ENCODE measurements around the gene PSPH. TPM values are rescaled to one million over a fixed set of nuclear protein-coding genes. Genes with fewer than 3 reads are reported as not detected.
"Not testable (repeated sequence)": the region's sequence is repeated elsewhere in the genome, so short reads cannot be mapped to it uniquely, and the experiment has no call there.

PSPH gene
- 80.4 TPM for polyA plus RNA-seq (2013, experiment 1 of 2; ENCODE audit: insufficient read length)
- polyA plus RNA-seq (2013, experiment 2 of 2; ENCODE audit: insufficient read length) = 77.8 TPM

DNA sequence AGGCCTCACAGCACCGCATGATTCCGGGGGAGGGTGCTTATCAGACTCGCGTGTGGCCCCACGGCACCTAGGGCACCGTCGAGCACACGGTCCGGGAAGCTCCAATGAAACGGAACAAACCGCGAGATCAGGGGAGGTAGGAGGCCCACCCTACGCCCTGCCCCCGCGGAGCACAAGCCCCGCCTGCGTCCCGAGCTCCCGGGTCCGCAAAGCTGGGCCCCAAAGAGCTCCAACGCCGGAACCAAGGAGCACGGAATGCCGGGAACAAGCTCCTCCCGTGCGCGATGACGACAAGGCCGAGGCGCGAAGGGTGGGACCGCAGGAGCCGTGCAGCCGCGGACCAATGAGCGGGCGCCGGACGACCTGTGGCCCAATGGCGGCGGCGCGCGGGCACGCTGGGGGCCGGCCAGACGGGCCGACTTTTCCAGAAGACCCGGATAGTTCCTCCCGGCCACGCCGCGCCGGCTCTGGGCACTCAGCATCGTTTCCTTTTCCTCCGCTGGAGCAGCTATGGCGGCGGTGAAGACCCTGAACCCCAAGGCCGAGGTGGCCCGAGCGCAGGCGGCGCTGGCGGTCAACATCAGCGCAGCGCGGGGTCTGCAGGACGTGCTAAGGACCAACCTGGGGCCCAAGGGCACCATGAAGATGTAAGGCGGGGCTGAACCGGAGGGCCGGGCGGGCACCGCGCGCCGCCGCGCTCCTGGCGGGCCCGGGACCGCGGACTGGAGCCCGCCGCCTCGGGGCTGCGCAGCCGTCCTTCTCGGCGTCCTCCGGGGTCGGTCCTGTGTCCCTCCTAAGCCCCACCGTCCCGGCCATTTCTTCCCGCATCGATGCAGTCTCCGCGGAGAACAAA, at the start of gene PSPH, which contains the start of gene CCT6A:
Gene PSPH, minus strand, starts transcription at position 106 of the 853 bp plus-strand sequence. CDS start 30,232 bp downstream, outside the sequence.
Gene CCT6A, plus strand, starts transcription at position 427 of the 853 bp plus-strand sequence. Its CDS starts 84 bp downstream, at position 511.
- DNase-seq = peak; percentile 99

DNA sequence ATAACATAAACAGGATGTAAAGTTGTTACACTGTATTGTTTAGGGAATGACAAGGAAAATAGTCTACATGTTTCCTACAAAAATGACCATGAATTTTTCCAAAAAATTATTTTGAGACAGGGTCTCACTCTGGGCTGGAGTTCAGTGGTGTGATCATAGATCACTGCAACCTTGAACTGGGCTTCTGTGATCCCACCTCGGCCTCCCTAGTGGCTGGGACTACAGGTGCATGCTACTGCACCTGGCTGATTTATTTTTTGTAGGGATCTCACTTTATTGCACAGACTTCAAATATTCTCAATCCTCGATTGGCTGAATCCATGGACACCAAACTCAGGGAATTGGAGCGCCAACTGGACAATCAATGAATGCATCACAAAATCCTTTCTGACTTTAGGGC, 48.4 kb upstream of the PSPH start:
- DNase-seq = no peak

DNA sequence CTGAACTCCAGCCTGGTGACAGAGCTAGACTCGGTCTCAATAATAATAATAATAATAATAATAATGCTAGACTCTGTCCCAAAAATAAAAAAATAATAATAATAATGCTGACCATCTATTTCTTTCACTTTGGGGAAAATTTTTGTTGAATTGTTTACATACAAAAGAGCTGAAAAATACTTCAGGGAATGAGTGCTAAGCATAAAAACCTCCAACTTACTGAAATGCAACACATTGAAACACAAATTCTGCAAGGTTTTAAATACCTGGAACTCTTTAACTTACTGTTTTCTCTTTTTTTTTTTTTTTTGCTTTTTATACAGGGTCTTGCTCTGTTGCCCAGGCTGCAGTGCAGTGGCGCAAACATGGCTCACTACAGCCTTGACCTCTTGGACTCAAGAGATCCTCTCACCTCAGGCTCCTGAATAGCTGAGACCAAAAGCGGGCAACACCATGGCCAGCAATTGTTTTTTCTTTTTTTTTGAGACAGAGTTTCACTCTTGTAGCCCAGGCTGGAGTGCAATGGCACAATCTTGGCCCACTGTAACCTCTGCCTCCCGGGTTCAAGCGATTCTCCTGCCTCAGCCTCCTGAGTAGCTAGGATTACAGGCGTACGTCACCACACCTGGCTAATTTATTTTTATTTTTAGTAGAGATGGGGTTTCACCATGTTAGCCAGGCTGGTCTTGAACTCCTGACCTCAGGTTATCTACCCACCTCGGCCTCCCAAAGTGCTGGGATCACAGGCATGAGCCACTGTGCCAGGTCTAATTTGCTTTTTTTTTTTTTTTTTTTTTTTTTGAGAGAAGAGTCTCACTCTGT, 47.2 kb upstream of the PSPH start:
- DNase-seq = not testable (repeated sequence)

DNA sequence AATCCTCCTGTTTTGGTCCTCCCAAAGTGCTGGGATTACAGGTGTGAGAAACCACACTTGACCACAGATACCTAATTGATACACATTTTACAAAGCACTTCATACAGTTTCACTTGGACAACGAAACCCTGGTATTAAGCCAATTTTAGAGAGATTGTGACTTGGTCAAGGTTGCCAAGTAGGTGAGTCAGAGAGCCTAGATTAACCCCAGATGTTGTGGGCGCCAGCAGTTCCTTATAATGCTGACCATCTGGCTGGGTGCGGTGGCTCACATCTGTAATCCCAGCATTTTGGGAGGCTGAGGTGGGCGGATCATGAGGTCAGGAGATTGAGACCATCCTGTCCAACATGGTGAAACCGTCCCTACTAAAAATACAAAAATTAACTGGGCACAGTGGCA, 46.5 kb upstream of the PSPH start:
- DNase-seq = peak; percentile 78

DNA sequence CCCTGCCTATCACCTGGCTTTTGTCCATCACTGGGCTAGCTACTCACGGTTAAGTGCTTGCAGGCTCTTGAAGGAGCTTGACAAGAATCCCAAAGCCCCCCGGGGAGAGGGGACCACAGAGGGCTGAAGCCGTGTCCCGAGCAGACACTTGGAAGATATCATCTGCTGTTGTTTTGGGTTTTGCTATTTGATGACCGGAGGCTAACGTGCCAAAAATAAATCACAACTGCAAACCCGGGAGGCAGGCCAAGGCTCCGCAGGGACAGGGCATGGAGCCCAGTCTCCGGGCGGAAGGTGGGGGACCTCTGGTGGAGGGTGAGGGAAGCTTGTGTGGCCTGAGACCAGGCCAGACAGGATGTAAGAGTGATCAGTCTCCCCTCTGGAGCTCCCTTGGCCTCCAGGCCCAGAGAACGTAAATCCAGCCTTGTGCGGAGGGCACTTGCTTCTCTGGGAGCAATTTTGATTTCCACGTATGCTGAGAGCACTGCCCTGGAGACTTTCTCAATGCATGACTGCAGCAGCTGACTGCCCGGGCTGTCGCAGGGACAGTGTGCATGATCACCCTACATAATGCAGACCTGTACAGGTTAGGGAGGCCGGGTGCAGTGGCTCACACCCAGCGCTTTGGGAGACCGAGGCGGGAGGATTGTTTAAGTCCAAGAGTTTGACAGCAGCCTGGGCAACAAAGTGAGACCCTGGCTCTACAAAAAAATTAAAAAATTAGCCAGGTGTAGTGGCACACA, 41.7 kb upstream of the PSPH start, which contains the start of gene PHKG1:
Gene PHKG1, minus strand, starts transcription at position 164 of the 743 bp plus-strand sequence. CDS start 4,011 bp downstream, outside the sequence.
- DNase-seq = peak; percentile 83

DNA sequence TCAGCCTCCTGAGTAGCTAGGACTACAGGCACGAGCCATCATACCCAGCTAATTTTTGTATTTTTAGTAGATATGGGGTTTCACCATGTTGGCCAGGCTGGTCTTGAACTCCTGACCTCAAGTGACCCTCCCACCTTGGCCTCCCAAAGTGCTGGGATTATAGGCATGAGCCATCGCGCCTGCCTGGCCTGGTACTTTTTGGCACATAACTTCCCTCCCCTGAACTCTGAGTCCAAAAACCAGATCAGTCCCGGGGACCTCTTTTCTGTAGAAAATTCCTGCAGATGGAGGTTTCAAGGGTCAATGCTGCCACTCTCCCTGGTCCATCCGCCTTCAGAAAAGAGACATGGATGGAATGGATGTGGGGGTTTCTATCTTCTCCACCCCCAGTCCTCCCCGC, 41.1 kb upstream of the PSPH start:
- DNase-seq = not testable (repeated sequence)

DNA sequence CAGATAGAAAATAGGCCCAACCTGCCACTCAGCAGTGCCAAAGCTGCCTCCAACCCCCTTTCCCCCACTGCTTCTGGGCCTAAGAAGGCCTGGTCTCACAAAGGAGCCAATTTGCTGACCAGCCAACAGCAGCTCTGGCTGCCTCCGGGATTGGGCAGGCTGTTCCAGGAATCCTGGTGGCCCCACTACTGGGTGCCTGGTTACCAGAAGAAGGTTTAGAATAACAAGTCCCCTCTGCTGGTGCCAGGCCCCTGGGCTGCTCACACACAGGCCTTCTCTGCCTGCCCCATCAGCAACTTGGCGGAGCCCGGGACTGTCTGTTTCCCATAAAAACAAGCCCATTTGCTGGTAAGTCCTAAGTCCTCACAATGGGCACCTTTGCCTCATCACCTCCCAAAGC, 40.3 kb upstream of the PSPH start:
- no peak for DNase-seq

DNA sequence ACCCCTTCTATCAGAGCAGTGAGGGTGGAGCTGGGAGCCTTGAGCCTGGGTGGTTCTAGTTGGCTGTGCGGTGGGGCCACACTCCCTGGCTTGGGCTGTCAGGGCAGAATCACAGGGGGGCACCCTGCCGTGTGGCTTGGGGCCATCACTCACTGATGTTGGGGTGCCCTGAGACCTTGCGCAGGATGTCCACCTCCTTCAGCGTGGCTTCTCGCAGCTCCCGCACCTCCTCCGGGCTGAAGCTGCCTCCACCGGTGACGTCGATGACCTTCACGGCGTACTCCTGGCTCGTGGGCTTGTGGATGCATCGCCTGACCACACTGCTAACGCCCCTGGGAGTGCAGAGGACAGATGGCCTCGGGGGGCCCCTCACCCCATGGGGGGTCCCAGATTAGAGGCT, 36.2 kb upstream of the PSPH start:
- DNase-seq = no peak

DNA sequence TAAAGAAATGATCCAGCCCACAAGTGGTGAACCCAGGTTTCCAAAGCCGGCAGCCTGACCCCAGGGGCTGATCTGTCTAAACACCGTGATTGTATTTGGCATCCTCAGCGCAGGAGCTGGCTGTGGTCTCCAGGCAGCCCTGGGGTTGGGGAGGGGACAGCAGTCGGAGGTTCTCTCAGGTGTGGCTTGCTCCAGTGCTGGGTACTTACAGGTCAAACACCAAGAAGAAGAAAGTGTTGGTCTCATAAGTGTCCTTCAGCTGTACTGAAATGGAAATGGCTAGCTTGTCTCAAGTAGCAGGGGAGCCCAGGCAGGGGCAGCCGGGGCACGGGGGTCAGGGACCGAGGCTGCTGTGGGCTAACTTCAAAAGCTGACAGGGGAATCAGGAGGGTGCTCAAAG, 35.5 kb upstream of the PSPH start:
- no peak for DNase-seq

DNA sequence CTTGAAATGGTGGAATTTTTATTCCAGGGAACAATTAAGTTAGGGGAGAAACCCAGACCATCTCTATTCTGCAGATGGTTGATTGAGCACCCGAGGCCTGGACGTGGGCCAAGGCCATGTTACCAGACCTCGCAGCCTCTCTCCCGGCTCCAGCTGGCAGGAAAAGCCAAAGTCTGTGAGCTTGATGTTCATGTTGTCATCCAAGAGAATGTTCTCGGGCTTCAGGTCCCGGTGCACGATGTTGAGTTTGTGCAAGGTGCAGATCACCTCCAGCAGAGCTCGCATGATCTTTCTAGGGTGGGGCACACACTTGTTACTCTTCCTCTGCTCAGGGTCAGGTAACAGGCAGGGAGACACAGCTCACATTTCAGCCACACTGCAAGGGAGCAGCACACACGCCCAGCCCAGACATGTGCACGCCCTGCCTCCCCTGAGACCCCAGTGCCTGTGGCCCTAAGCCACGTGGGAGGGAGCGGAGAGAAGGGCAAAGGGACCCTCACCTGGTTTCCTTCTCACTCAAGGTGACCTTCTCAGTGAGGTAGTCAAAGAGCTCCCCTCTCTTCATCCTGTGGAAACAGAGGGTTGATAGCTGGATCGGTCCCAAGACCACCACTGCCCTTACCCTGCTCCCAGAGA, 32.0 kb upstream of the PSPH start:
- no peak for DNase-seq

DNA sequence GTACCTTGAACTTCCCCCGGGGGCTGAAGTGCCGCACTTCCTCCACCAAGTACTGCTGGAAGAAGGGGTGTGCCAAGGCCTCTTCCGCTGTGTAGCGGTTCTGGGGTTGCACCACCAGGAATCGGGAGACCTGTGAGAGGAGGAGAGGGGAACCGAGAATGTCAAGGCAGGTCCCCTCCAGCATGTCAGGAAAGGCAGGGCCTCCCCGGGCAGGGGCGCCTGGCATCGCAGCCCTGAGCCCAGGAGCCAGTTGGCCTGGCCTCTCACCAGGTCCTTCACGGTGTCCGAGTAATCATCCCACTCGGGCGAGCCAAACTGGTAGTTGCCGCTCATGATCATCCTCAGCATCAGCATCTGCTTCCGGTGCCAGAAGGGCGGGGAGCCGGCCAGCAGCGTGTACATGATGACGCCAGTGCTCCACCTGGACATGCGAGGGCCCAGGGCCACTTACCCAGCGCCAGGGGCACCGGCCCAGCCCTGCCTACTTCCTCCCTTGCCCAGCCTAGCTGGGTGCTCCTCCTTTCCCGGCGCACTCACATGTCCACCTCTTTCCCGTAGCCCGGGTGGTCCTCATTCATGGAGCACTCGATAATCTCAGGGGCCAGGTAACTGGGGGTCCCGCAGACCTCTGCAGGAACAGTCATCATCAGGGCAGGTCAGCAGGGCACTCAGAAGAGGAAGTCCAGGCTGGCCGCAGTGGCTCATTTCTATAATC, 30.5 kb upstream of the PSPH start:
- no peak for DNase-seq

DNA sequence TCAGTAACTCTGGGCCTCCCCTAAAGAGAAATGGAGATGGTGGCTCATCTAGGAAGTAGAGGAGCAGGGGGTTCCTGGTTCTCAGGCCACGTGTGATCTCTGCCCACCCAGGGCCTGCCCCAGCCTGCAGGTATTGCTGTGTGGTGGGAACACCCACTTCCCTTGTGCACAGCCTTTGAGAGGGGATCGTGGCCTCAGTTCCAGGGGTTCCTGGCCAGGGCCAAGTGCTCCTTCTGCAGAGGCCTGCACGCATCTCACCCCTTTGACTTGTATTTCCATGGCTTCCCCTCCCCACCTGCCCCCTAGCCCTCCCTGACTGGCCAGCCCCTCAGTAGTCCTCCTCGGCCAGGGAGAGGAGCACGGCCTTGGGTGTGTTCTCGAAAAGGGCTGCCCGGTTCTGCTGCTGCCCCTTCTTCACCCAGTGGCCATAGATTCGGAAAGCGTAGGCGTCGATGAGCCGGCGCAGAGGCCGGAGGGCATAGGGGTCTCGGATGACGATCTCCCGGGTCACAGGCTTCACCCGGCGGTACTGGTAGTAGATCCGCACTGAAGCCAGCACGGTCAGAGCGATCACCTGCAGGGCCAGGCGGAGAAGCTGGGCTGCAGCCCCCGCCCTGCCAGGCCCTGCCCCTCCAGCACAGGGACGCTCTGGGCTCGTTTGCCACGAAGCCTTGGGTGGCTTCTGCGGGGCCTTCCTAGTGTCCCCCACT, 29.6 kb upstream of the PSPH start:
- not testable (repeated sequence) for DNase-seq

DNA sequence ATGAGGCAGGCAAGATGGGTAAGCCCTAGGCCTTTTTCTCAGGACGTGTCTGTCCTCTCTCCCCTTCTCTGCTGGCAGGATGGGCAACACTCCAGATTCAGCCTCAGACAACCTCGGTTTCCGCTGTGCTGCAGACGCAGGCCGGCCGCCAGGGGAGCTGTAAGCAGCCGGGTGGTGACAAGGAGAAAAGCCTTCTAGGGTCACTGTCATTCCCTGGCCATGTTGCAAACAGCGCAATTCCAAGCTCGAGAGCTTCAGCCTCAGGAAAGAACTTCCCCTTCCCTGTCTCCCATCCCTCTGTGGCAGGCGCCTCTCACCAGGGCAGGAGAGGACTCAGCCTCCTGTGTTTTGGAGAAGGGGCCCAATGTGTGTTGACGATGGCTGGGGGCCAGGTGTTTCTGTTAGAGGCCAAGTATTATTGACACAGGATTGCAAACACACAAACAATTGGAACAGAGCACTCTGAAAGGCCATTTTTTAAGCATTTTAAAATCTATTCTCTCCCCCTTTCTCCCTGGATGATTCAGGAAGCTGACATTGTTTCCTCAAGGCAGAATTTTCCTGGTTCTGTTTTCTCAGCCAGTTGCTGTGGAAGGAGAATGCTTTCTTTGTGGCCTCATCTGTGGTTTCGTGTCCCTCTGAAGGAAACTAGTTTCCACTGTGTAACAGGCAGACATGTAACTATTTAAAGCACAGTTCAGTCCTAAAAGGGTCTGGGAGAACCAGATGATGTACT, 28.4 kb upstream of the PSPH start:
- peak; percentile 34 for DNase-seq

DNA sequence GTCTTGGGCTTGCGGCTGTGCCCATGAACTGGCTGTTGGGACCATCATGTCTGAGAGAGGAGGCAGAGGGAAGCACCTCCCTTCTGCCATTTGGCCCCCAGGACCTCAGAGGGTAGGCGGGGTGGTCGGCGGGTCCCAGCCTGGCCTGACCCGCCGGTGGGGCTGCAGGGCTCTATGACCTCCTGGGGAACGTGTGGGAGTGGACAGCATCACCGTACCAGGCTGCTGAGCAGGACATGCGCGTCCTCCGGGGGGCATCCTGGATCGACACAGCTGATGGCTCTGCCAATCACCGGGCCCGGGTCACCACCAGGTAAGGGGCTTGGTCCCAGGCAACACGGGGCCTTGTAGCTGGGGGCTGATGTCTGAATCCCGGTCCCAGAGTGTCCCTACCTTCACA, 27.0 kb upstream of the PSPH start:
- no peak for DNase-seq

DNA sequence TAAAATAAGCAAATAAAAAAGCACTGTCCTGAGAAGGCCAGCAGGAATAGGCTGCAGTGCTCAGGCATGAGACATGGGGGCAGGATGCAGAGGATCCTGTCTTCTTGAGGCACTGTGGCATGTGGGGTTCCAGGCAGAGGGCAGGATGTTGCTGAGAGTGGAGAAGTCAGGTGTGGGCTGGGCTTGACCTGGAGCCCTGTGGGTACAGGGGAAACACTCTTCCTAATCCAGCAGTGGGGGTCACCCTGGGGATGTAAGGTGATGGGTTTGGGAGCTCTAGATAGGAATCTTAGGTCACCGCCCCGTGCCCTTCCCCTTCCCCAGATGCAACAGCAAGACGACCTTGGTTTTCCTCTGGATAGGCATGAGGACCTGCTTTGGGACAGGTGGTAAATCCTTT, 26.4 kb upstream of the PSPH start:
- DNase-seq = no peak

DNA sequence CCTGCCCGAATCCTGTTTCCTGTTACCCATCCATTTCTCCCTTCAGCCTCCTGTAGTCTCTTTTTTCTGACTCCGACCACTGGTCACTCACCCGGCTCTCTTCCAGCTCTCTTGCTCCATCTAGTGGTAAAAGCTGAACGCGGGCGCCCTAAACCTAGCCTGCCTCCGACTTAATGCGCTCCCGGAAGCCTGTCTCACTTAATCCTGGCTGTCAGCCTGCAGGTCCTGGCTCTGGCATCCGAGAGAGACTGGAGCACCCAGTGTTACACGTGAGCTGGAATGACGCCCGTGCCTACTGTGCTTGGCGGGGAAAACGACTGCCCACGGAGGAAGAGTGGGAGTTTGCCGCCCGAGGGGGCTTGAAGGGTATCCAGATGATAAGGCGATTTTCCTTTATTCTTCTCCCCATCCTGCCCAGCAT, 23.1 kb upstream of the PSPH start:
- DNase-seq = peak; percentile 77

DNA sequence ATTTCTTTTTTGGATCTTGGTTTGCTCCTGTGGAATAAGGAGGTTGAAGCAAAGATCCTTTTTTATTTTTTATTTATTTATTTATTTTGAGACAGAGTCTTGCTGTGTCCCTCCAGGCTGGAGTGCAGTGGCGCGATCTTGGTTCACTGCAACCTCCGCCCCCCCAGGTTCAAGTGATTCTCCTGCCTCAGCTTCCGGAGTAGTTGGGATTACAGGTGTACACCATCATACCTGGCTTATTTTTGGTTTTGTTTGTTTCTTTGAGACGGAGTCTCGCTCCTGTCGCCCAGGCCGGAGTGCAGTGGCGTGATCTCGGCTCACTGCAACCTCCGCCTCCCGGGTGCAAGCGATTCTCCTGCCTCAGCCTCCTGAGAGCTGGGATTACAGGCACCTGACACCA, 15.1 kb upstream of the PSPH start:
- not testable (repeated sequence) for DNase-seq

DNA sequence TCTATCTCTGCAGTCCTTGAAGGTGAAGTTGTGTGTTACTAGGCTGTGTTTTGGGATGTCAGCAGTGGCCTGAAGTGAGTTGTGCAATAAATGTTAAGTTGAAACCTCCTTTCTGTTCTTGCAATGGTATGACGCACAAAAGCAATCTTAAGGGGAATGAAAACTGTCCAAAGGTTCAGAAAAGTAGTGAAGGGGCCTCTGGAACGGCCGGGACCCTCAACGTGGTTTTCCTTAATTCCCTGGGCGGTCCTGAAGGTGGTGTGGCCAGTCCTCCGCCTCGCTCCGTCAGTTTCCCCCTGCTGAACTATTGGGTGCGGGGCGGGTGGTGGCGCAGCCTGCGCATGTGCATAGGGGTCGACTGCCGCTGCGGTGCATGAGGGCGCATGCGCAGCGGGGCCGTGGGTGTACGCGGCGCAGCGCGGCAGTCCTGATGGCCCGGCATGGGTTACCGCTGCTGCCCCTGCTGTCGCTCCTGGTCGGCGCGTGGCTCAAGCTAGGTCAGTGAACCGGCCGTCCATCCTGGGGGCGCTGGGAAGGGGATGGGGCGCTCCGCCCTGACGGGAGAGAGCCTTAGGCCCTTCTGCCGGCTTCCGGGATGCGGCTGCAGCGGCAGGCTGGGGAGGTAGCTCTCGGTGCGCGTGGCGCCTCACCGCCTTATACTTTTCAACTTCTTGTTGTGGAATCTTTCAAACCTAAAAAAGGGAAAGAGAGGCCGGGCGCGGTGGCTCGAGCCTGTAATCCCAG, 12.8 kb upstream of the PSPH start, which contains the start of gene SUMF2:
Gene SUMF2, plus strand, starts transcription at position 405 of the 744 bp plus-strand sequence. Its CDS starts 26 bp downstream, at position 431.
- peak; percentile 89 for DNase-seq

DNA sequence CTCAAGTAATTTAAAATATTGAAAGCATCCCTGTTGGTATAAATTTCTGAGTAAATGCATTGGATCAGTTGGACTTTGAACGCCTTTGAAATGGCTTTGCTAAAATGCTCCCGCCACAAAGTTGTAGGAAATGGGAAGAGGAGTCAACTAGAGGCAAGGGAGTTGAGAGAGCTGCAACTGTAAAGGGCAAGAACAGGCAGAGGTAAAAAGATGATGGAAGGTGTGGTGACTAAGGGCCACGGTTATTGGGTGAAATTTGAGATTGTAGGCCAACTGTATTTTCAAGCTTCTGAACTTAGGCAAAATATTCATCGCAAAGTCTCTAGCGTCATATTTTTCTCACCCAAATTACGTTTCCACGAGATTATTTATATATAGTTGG, 12.2 kb upstream of the PSPH start:
- no peak for DNase-seq

Data from fibroblast of skin of scalp (primary cell).